HG03025 (cell line): ENCODE data around the gene CCDC7.
"Not testable (repeated sequence)": the region's sequence is repeated elsewhere in the genome, so short reads cannot be mapped to it uniquely, and the experiment has no call there.

Experiments
- ATAC-seq: cut with Tn5 transposase; IDR thresholded peaks from one replicate; pipeline ENCODE4 v1.9.1; 2021; ENCODE audit warnings: mild to moderate bottlenecking, moderate library complexity; ENCODE audit not compliant: unreplicated experiment, low FRiP score

The CCDC7 gene

GRCh38 chr10:32684291-32684690 lies 238.4 kb downstream of the CCDC7 start:
- ATAC-seq, result no peak

GRCh38 chr10:32687116-32687515 lies 241.2 kb downstream of the CCDC7 start:
- no peak for ATAC-seq

GRCh38 chr10:32687546-32687945 lies 241.6 kb downstream of the CCDC7 start:
- no peak for ATAC-seq

- ATAC-seq, result no peak
These were observed 246.2 kb downstream of the CCDC7 start for GRCh38 chr10:32692174-32692573.

GRCh38 chr10:32693441-32693979 lies 247.6 kb downstream of the CCDC7 start:
- ATAC-seq, result no peak

- ATAC-seq, result not testable (repeated sequence)
These were observed 253.7 kb downstream of the CCDC7 start for GRCh38 chr10:32699683-32700082.

- no peak for ATAC-seq
These were observed 267.6 kb downstream of the CCDC7 start for GRCh38 chr10:32713560-32713959.

GRCh38 chr10:32731527-32731926 lies 285.6 kb downstream of the CCDC7 start:
- ATAC-seq, result no peak

GRCh38 chr10:32738958-32739357 lies 293.0 kb downstream of the CCDC7 start:
- ATAC-seq, result no peak

- ATAC-seq, result no peak
These were observed 298.4 kb downstream of the CCDC7 start for GRCh38 chr10:32744321-32744720.

- ATAC-seq, result no peak
These were observed 300.9 kb downstream of the CCDC7 start for GRCh38 chr10:32746869-32747268.

GRCh38 chr10:32751582-32751981 lies 305.6 kb downstream of the CCDC7 start:
- ATAC-seq, result no peak

- not testable (repeated sequence) for ATAC-seq
These were observed 309.0 kb downstream of the CCDC7 start for GRCh38 chr10:32754900-32755299.

- no peak for ATAC-seq
These were observed 325.3 kb downstream of the CCDC7 start for GRCh38 chr10:32771217-32771616.

- no peak for ATAC-seq
These were observed 327.2 kb downstream of the CCDC7 start for GRCh38 chr10:32773105-32773504.

GRCh38 chr10:32786968-32787367 lies 341.0 kb downstream of the CCDC7 start:
- ATAC-seq, result no peak

- ATAC-seq, result no peak
These were observed 341.8 kb downstream of the CCDC7 start for GRCh38 chr10:32787690-32788284.

GRCh38 chr10:32788359-32788758 lies 342.4 kb downstream of the CCDC7 start:
- ATAC-seq, result no peak

GRCh38 chr10:32790483-32790882 lies 344.5 kb downstream of the CCDC7 start:
- no peak for ATAC-seq

- ATAC-seq, result no peak
These were observed 347.1 kb downstream of the CCDC7 start for GRCh38 chr10:32793033-32793432.

- no peak for ATAC-seq
These were observed 349.8 kb downstream of the CCDC7 start for GRCh38 chr10:32795598-32796183.

- not testable (repeated sequence) for ATAC-seq
These were observed 351.5 kb downstream of the CCDC7 start for GRCh38 chr10:32797393-32797792.
